Body of pancreas (tissue), 4 donors: Measurements from ENCODE around the gene DMBT1.
"Not testable (repeated sequence)": the region's sequence is repeated elsewhere in the genome, so short reads cannot be mapped to it uniquely, and the experiment has no call there.

Experiments used
- POLR2A ChIP-seq, 3 donors: fragments of 450-650 bp; IDR thresholded peaks; one replicate each; pipeline ENCODE4 v1.6.1; 2016; ENCODE audit warnings: antibody characterized with exemption in 3 of 3, mild to moderate bottlenecking in 2 of 3
- TF ChIP-seq, protein P1 (sequence below), 7 experiments: fragments of 450-650 bp in 4 of 7; fragments of 200-600 bp in 3 of 7; sonication (generic) in 3 of 7; IDR thresholded peaks; one replicate each; pipeline ENCODE4 v1.5.1; 2016 to 2019; ENCODE audit warnings: antibody characterized with exemption in 7 of 7

DNA sequence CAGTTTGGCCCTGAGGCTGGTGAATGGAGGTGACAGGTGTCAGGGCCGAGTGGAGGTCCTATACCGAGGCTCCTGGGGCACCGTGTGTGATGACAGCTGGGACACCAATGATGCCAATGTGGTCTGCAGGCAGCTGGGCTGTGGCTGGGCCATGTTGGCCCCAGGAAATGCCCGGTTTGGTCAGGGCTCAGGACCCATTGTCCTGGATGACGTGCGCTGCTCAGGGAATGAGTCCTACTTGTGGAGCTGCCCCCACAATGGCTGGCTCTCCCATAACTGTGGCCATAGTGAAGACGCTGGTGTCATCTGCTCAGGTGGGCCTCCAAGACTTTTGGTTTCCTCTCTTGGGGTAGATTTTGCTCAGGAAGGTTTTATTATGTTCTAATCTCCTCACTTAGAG is 25.5 kb downstream of the DMBT1 start:
- TF ChIP-seq, protein P1, sequence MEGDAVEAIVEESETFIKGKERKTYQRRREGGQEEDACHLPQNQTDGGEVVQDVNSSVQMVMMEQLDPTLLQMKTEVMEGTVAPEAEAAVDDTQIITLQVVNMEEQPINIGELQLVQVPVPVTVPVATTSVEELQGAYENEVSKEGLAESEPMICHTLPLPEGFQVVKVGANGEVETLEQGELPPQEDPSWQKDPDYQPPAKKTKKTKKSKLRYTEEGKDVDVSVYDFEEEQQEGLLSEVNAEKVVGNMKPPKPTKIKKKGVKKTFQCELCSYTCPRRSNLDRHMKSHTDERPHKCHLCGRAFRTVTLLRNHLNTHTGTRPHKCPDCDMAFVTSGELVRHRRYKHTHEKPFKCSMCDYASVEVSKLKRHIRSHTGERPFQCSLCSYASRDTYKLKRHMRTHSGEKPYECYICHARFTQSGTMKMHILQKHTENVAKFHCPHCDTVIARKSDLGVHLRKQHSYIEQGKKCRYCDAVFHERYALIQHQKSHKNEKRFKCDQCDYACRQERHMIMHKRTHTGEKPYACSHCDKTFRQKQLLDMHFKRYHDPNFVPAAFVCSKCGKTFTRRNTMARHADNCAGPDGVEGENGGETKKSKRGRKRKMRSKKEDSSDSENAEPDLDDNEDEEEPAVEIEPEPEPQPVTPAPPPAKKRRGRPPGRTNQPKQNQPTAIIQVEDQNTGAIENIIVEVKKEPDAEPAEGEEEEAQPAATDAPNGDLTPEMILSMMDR (IDR thresholded peaks at IDR 0.05) = not testable (repeated sequence)
- TF ChIP-seq POLR2A (IDR thresholded peaks at IDR 0.05) = not testable (repeated sequence)
